Measurements from ENCODE around the gene CPB2.

Gene CPB2

DNA sequence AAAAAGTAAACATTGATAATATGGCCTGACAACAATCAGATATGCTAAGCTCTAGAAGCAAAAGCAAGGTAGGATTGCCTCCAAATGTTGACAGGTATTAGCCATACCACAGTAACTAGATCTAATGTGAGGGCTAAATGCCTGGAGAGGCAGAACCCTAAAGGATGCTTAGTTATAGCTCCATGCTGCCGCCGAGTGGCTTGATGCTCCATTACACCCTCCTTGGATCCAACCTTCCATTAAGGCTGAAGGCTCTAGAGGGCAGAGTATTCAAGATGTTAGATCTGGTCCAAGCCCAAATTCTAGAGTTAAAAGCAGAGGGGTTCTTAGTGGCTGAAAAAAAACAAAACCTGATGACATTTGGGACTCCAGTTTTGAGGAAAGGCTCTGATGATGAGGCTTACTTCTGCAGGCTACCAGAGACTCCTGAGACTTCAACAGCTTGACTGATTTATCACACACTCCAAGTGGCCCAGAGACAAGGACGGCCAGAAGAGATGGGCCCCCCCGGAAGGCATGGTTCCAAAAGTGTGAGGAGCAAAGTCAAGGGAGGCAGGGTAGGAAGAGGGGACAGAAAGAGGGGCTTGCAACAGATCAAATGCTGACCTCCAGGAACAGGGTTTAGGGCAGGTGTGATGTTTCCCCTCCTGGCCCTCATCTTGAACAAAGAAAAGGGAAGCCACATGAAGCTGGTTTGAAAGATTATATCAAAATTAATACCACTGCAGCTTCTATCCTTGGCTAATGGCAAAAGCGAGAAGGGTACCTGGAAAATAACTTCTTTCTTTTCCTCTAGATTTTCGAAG, 21.9 kb upstream of the CPB2 start:
- FAIRE-seq: no peak

DNA sequence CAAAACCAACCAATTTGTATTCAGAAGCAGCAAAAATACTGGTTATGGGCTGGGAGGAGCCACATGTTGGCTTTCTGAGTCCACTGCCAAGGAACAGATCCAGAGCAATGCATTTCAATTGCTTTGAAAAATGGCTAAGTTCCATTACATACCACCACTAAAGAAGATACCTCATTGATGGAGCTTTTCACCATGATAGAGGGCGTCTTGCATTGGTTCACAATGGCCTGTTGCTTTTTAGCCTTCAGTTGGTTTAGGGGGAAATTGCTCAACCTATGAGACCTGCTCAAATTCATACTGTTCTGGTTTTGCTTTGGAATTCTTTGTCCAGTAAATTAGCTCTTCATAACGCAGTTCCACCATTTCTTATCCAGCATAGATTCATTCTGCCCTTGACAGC, 21.2 kb upstream of the CPB2 start:
- FAIRE-seq: no peak

DNA sequence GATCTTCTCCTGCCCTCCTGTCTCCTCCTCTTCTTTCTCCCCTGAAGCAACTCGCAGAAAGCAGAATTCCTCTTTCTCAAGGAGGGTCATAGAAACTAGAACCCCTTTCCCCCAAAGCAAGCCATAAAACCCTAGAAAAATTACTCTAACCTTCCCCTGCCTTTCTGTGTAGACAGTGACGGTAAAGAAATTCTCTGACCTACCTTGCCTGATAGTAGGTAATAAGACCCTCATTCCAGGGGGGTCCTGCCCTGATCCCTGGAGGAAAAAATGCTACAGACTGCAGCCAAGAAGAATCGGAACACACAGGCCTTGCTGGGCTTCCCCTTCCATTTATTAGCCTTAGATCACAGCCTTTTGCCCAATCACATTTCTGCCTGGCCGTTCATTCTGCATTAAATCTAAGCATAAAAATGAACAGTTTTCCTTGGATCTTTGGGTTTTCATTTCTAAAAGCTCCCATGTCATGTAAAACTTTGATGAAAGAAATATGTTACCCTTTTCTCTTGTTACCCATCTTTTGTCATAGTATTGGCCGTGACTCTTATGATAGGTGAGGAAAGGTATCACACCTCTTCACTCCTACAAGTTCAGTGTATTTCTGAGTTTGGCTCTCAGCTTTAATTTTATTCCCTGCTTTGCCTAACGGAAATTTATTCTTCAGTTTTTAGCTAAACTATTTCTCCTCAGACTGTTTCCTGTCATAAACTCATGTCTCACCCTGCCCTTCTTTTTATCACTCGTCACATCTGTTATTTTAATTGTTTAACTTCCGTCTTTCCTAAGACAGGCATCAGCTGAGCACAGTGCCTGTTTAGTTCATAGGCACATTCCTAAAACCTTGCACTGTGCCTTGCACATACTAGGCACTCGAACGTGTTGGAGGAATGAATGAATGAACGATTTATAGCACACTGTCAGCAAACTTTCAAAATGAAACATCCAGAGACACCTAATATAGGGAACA, 20.4 kb upstream of the CPB2 start:
- no peak for FAIRE-seq

DNA sequence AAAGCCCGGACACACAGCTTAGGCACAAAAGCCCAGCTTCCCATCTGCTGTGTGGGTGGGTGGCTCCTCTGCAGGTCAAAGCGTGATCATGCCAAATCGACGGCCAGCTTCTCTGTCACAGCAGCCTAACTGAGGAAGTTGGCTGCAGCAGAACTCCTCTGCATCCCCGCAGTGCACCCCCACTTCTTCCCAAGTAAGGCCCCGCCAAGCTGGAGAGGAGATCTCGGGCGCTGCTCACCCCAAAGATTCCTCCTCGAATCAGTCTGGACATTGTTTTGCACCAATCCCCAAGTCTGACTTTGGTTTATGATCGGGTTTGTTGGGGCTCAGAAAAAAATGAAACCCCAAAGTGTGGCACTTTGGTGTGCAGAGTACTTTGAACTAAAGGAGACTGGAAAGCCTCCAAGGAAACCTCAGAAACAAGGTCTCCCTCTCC, 19.7 kb upstream of the CPB2 start:
- FAIRE-seq: no peak

DNA sequence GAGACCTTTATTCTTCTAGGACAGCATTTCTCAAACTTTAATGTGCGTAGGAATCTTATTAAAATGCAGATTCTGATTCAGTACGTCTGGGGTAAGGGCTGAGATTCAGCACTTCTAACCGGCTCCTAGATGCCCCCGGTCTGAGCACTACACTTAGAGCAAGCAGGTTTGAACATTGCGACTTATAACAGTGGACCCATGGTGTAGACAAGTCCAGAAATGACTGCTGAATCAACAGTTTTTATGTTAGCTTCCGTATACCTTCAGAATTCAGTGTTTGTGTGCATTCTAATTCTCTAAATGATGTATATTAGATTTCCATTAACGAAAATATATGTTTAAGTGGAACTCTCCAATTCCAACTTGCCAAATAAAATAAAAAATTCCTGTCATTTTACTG, 17.5 kb upstream of the CPB2 start:
- no peak for FAIRE-seq

DNA sequence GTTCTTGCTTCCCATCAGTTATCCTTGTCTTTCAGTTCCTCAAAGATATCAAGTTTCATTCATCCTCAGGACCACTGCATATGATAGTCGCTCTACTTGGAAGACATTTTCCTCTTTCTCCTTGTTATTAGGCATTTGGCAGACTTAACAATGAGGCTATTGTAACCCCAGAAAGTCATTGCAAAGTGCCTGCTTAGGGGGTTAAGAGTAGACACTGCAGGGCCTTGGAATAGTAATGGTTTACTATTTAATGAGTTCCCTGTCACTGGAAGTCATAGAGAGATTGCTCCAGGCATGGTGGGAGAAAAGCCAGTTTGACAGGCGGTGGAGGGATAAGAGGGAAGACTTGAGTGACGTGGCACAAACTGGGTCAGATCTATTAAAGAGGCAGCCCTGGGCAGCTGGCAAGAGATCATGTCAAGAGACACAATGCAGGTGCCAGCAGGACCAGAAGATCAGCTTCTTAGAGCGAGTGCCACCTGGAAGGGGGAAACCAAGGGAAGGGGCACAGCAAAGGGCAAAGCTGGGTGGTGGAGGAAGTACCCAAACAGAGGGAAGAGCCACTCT, 16.8 kb upstream of the CPB2 start:
- no peak for FAIRE-seq

DNA sequence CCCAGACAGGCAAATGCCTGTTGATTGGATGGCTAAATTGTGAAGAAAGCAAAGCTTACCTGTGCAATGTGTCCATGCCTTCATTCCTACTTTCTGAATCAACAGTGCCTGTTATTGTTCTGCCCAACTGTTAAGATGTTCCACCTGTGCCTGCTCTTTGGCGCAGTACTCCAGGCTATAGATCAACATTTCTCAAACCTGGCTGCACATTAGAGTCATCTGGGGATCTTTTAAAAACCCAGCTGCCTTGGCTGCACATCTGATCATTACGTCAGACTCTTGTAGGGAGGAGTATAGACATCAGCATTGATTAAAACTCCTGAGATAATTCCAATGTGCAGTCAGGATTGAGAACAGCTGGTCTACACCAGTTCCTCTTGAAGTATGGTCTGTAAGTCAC, 16.2 kb upstream of the CPB2 start:
- FAIRE-seq: no peak

DNA sequence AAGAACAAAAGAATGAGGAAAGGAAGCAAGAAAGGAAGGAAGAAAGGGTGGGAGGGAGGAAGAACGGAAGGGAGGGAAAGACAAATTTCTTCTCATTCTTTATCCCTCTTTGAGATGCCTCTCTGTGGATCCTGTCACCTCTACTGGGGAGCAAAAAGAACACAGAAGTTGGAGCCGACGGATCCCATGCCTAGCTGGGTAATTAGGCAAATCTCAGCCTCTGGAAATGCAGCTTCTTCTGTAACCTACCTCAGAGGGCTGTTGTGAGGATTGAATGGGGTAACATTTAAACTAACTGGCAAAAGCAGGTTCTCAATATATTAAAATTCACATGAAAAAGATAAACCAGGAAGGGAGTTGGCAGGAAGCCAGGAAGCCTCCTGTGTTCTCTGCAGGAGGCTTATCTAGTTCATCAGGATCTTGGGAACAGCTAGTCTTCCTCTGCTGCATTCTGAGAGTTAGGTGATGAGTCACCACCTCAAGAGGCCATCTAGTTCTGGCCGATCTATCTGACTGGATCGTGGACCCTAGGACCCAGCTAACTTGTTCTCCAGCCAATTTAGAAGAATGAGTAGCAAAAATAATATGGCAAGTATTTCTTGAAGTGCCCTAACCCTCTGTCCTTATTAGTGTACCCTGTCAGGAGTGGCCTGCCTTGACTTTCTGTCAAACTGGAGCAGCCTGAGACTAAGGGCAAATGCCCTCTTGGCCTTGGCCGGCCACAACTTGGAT, 15.2 kb upstream of the CPB2 start:
- no peak for FAIRE-seq

DNA sequence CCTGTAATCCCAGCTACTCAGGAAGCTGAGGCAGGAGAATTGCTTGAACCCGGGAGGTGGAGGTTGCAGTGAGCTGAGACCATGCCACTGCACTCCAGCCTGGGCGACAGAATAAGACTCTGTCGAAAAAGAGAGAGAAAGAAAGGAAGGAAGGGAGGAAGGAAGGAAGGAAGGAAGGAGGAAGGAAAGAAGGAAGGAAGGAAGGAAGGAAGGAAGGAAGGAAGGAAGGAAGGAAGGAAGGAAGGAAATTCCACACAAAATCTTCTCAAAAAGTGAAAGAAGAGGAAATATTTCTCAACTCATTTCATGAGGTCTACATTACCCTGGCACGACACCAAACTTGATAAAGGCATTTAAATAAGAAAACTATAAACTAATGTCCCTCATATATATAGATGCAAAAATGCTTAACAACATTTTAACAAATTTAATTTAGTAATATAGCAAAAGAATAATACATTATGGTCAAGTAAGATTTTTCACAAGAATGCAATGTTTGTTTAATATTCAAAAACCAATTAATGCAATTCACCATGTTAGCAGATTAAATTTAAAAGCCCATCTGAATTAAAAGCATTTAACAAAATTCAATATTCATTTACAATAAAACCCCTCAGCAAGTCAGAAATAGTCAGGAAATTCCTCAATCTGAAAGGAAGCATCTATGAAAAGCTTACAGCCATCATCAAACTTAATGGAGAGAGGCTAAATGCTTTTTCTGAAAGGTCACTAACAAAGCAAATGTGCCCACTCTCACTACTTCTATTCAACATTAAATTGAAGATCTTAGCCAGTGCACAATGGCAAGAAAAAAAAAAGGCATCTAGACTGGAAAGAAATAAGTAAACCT, 12.0 kb upstream of the CPB2 start:
- FAIRE-seq: no peak

DNA sequence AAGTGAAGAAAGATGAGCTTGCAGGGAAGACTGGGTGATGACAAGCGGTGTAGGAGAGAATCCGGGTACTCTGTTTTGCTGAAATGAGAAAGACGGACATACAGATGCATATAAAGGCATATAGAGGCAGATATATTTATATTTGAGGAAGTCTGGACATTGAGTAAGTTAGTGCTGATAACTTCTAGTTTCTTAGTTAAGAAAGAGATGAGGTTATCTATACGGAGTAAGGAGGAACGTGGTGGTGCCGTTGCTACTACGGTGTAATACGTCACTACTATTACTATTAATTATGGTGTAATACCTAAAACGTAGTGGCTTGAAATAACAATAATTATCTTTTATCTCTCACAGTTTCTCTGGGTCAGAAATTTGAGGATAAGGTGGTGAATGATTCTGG, 9.8 kb upstream of the CPB2 start:
- no peak for FAIRE-seq

DNA sequence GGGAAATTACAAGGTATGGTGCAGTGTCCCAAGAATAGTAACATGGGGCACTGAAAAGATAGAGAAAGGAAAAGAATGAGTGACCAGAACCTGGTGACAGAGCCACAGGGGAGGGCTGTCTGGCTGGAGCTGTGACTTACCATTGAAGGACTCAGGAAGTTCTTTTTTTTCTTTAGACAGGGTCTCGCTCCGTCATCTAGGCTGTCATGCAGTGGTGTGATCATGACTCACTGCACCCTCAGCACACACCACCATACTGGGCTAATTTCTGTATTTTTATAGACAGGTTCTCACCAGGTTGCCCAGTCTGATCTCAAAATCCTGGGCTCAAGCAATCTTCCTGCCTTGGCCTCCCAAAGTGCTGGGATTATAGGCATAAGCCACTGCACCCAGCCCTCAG, 8.8 kb upstream of the CPB2 start:
- no peak for FAIRE-seq

DNA sequence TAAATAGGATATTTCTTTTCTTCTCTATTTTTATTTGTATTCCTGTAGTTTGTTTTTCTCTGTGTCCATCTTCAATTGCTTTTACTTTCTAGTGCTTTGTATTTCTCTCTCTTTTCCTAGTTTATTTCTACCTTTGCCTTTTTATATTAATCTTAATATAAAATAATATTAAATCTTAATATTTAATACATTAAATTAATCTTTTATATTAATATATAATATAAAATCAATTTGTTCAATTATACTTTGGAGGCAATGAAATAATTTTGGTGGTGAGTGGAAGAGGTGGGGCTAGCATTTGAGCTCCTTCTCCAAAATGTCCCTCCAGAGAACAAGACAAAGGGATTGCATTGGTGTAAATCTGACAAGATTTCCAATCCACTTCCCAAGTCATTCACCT, 6.3 kb upstream of the CPB2 start:
- no peak for FAIRE-seq

DNA sequence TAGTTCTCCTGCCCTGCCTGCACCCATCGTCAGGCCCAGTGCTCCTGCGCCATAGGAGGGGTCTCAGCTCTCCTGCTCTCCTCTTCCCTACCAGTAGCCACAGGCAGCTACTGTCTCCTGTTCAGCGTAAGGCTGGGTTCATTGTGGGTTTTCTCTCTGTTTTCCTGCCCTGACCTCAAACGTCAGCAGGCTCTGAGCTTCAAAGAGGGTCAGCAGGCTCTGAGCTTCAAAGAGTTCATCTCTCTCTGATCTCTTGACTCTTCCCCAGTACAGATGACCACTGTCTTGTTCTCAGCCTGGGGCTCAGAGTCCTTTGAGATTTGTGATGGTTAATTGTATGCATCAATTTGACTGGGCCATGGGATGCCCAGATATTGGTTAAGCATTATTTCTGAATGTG, 4.6 kb upstream of the CPB2 start:
- FAIRE-seq: no peak

DNA sequence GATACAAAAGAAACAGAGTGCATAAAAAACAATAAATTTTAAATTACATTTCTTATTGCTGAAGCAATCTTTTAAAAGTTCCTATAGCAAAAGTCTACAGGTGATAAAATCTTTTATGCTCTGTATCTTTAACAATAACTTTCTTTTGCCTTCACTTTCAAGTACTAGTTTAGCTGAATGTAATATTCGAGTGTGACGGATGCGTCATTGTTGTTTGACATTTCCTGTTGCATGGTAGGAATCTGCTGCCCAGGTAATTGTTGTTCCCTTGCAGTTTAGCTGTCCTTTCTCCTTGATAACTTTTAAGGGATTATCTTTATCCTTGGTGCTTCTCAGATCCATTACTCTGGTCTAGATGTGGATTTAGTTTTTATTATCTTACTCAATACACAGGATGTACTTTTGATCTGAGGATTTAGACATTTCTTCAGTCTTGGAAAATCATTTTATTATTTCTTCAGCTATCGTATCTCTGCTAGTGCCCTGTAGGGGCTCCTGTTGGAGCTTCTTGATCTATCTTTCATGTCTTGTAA, 2.1 kb upstream of the CPB2 start:
- no peak for FAIRE-seq

DNA sequence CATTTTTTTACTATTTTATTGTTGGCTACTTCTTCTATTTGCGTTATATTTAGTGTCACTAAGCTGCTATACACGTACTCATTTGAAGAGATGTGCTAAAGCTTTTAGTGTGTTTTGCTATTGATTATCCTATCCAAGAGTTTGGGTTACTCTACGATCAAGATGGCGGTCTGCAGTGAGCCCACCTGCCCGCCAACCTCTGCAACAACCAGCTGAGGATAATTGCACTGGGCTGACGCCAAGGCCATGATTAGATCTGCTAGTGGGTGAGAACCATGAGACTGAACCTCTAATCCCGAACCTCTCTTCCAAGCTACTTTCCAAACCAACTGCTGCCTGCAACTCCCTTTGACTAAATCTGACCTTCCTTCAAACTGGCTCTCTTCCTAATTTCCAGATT, 1.8 kb downstream of the CPB2 start:
- no peak for FAIRE-seq

DNA sequence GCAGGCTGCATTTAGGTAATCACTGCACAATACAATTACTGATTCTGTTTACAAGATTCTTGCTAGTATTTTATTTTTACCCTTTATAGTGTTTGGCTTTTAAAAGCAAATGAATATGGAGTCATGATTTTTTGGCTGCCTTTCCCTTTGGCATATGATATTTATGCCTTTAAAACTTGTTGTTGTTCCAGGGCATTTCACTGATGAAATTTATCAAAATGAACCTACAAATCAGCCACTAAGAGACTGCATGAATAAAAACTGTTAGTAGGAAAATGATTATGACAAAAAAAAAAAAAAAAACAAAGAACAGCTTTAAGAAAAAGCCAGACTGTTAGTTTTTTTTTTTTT, 2.6 kb downstream of the CPB2 start:
- FAIRE-seq: no peak

DNA sequence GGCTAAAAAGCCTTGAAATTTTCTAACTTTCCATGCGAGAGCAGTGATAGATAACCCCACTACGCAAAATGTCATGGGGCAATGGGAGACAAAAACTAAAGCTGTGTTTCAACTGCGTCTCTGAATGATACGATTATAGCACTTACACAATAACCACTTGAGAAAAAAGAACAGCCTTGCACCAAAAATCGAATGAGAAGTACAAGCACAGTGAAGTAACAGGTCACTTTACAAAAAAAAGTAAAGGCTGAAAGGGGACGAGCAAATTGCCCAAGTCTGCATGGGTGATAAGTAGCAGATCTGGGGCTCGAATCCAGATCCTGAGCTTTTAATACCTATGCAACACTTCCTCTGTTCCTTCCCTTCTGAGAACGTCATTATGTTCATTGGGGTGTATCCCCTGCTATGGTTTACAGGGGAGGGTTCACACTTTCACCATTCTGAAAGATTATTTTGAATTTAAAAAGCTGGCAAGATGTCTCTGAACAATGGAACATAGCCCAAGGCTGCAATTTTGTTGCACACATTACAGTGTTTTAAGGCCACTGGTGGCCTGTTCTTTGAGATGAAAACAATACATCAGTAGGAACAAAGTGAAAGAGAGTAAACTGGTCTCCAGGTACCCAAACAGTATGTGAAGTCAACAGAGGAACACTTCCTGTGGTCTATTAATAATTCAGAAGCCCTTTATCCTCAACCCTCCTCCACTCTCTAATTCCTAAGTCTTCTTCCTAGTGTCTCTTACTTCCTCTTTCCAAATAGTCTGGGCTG, 3.2 kb downstream of the CPB2 start:
- FAIRE-seq: no peak

DNA sequence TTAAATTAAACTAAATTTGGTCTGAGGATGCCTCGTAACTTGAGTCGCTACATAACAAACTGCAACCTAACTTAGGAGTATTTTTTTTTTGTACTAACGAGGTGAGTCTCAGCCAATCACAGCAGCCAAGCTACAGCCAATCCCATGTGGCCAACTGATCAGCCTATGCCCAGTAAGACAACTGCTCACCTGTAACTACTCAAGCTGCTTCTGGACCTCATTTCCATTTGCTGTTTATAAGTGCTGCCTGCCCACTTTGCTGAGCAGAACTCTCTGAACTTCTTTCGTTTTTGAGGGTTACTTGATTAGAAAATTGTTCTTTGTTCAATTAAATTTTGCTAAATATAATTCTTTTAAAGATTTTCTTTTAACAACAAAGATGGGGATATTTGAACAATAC, 3.8 kb downstream of the CPB2 start:
- FAIRE-seq: no peak

DNA sequence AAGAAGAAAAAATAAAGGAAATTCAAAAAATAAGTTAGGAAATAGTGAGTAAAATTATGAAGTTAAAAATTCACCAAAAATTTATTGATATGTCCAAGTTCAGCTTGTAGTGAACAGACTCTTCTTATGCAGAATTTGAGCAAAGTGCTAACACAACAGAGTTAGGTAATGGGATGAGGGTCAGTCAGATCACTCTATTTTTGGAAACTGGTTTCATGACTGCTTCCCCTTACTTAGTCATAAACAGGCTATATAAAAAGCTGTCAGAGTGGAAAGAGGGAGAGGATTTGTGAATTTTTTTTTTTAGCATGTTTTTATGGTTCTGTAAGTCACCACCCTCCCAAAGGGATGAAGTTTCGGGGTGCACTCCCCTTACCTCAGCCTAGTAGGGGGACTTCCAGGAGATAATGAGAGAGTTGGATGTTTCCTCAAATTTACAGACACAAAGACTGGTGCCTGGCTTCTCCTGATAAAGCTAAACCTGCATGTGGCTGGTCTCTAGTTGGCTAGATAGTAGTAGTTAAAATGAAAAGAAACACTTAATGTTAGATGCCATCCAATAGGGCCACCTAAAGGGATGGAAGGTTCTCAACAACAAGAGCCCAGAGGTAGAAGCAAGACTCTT, 4.5 kb downstream of the CPB2 start:
- FAIRE-seq: no peak

DNA sequence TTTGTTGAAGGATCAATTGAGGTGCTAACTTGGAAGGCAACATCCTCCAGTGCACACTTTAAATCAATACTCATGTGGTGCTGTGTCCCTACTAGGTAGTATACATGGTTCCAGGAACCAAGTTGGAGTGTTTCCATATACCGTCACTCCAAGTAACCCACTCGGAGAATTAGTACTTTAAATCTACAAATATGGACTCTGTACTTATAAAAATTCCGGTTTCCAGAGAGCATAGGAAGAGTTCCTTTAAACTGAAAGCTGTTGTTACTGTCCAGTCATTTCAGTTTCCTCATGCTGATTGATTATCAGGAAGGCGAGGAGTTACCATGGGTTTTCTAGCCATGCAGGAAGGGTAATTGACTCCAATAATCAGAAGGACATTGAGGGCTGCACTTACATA, 7.2 kb downstream of the CPB2 start:
- FAIRE-seq: no peak

DNA sequence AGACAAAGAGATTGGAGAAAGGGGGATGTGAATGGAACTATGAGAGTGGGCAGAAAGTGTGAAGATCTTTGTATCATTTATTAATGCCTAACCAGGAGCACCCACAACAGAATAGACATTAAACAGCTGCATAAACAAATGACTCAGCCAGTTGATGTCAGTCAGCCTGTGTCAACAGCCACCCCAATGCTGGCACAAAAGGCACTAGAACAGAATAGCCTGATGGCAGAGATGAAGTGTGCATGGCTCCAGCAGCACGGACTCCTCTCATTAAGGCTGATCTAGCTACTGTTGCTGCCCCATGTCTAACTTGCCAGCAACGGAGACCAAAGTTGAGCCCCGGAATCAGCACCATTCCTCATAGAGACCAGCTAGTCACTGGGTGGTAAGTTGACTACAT, 7.8 kb downstream of the CPB2 start:
- FAIRE-seq: no peak

Data from endometrium (tissue), 2 donors.